Hematopoietic multipotent progenitor cell treated with erythropoietin and hydrocortisone succinate and interleukin-3 and kit ligand, for 15 days (in vitro differentiated cells): ENCODE results near the gene AGAP3.

Experiments
- DNase-seq: peaks from one replicate; pipeline ENCODE4 v3.0.0-alpha.2; 2015; ENCODE audit warnings: low spot score

Gene AGAP3

DNA sequence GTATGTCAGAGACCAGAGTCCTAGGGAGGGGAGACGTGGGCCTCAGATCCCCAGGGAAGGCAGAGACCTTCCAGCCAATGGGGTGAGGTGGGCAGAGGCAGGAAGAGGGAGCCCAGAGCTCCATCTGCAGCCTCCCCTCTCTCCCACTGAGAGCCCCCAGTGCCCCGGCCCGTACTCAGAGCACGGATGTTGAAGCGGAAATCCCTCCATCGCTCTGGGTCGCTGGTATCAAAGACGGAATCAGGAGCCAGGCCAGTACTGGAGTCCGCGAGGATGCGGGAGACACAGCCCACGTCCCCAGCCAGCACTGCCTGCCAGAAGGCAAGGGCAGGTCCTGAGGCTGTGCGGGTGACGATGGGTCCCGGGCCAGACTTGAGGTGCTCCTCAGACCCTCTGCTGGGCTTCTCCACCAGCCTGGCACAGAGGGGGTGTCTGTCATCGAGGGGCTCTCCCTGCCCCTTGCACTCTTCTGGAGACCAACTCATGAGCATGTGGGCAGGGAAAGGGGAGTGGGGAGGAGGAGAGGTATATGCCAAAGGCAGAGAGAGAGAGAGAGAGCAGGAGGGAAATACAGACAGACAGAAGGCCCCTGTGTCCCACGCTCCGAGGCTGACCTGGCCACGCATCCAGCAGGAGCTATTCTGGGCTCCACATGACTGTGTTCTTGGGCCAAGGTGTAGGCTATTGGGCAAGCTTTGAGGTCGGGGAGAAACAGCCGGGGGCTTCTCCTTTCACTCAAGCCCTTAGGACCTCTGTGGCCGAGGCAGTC is 100.5 kb downstream of the AGAP3 start, which contains the start of gene ASB10:
Gene ASB10 (minus strand): TSS at position 611 of the 769 bp plus-strand sequence. CDS start 120 bp downstream, at position 491.
- DNase-seq = no peak

DNA sequence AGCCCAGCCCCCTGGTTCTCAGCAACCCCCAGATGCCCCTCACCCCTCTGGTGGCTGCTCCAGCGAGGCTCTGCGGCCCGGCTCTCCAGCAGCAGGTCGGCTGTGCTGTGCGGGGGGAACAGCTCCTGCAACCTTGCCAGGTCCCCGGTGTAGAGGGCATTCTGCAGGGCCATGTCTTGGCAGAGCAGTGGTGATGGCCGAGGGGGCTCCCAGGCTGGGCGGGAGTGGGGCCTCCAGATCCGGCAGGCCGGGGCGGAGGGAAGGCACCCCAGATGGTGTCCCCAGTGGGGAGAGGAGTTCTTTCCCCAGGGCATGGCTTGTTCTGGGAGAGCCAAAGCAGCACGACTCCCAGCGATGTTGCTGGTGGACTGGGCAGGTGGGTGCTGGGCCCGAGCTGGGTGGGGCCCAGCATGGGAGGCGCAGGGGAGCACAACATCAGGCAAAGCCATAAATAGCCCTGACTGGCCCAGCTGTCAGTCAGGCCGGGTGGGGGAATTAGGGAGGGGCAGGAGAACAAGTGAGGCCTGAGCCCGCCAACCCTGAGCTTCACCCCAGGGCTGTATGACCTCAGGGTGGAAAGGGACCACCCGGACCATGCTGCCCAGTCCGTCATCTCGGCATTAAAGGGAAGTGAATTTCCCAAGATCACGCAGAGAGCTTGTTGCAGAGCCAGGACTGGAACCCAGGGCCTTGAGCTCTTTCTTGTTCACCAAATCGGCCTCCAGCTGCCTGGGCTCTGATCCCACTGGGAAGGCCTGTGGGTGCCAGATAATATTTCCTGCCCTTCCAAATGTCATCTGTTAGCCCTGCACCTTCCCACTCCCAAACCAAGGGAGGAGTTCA is 101.4 kb downstream of the AGAP3 start:
- DNase-seq = no peak

DNA sequence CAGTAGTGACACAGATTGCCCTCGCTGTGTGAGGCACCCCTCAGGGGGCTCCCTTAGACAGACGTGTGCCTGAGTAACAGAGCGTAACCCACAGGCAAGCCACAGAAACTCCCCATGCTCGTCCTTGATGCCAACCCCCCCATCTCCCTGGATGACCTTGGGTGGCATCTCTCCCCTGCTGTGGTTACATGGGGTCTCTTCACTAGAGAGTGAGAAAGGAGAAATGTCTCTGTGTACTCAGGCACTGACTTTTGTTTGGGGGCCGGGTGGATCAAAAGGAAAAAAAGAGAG is 101.9 kb downstream of the AGAP3 start:
- DNase-seq = no peak

DNA sequence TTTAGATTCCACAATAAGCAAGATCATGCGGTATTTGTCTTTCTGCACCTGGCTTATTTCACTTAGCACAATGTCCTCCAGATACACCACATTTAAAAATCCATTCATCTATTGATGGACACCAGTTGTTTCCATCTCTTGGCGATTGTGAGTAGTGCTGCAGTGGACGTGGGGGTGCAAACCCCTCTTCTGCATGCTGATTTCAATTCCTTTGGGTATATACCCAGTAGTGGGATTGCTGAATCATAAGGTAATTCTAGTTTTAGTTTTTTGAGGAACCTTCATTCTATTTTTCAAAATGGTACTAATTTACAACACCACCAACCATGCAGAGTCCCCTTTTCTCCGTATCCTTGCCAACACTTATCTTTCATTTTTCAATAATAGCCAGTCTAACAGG is 102.8 kb downstream of the AGAP3 start:
- DNase-seq = no peak

DNA sequence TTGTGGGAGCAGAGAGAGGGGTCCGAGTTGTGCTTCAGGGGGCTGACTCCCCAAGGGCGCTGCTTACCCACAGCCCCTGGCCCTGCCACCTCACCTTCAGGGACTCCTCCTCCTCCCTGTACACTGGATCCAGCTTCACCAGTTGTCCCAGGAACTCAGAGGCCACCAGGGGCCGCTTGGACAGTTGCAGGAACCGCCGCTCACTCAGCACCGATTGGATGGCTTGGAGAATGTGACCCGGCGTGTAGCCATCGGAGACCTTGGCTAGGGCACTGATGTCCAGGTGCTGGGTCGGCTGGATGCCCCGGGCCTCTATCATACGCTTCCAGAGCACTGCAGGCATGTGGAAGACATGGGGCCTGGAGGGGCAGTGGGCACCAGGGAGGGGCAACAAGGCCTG is 105.3 kb downstream of the AGAP3 start:
- no peak for DNase-seq

DNA sequence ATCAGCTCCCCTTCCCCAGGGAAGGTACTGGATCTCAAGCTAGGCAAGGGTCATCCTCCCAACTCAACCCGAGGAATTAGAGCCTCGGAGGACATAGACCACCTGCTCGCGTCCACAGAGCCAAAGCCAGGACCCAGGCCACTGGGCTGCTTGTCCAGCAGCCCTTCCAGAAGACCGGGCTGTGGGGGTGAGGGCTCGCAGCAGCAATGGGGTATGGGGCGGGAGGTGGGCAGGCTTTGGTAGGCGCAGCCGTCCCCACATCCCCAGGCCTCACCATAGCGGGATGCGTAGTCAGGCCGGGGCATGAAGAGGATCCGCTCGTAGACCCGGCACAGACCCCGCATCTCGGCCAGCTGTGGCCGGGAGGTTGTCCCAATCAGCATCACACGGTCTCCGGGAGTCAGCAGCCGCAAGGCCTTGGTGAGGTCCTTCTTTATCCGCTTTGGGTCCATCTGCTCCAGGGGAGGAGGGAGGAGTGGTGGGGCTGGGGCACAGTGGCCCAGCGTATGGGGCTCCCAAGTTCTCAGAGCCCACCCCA is 105.8 kb downstream of the AGAP3 start:
- DNase-seq = no peak

DNA sequence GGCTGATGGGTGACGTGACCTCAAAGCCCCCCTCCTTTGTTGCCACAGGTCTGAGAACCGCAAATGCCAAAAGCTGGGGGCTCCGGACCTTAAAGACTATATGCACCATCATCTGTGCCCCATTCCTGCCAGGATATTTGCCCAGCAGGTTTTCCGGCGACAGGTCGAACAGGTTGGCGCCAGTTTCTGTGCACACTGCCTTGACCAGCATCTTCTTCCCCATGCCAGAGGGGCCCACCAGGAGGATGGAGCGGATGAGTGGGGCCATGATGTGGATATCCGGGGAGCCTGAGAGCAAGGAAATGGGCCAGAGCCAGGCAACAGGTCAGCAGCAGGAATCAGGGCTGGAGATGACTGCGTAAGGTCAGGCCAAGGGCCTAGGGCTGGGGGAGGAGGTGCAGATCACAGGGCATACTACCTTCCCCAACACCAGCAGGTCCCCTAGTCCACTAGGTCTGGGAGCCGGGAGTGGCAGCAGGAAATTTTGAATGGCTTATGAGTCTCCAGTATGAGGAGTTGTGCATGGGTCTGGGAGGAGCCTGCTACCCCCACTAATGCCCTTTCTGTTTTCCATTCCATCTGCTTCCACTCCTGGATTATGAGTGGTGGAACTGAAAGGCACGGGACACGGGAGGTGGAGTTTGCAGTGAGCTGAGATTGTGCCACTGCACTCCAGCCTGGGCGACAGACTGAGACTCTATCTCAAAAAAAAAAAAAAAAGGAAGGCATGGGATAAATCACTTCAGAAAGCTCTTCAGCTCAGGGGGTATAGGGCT is 107.1 kb downstream of the AGAP3 start:
- DNase-seq = no peak
